Gastroesophageal sphincter (tissue), 3 donors: ENCODE results near the gene SH2B3.

Experiments used
- CTCF ChIP-seq, 4 experiments: fragments of 200-600 bp in 2 of 4; fragments of 450-650 bp in 2 of 4; sonication (generic) in 1 of 4; IDR thresholded peaks; one replicate each; pipeline ENCODE4 v1.5.1; 2017 to 2019; ENCODE audit warnings: antibody characterized with exemption in 4 of 4, mild to moderate bottlenecking in 2 of 4, moderate library complexity in 2 of 4
- EP300 ChIP-seq: sonication (generic); formaldehyde crosslinking; IDR thresholded peaks from one replicate; pipeline ENCODE4 v1.6.1; 2017; ENCODE audit warnings: antibody characterized with exemption, mild to moderate bottlenecking
- POLR2A ChIP-seq, 2 donors: fragments of 450-650 bp; IDR thresholded peaks; one replicate each; pipeline ENCODE4 v1.6.1; 2017; ENCODE audit warnings: antibody characterized with exemption in 2 of 2, mild to moderate bottlenecking in 2 of 2, moderate library complexity in 1 of 2
- POLR2AphosphoS5 ChIP-seq: sonication (generic); formaldehyde crosslinking; IDR thresholded peaks from one replicate; pipeline ENCODE4 v1.6.1; 2017; ENCODE audit warnings: antibody characterized with exemption

GRCh38 chr12:111457071-111457470, 51.3 kb downstream of the SH2B3 start:
- TF ChIP-seq POLR2AphosphoS5 (no peak), EP300 (no peak), CTCF (IDR thresholded peaks at IDR 0.05) (no peak), POLR2A (IDR thresholded peaks at IDR 0.05) (no peak)
